NCI-H2029 (cell line): ENCODE data around the gene STPG3.
"Not testable (repeated sequence)": the region's sequence is repeated elsewhere in the genome, so short reads cannot be mapped to it uniquely, and the experiment has no call there.

Experiments
- DNase-seq: peaks from one replicate; lab custom pipeline; 2025; lab: John Stamatoyannopoulos, UW

The STPG3 gene

GRCh38 chr9:137245450-137246421, 5.3 kb upstream of the STPG3 start:
- no peak for DNase-seq

- no peak for DNase-seq
Measured at GRCh38 chr9:137247135-137247915, 3.8 kb upstream of the STPG3 start.

- DNase-seq = no peak
Measured at GRCh38 chr9:137247916-137248175, 3.2 kb upstream of the STPG3 start.

GRCh38 chr9:137250329-137251193, 525 bp upstream of the STPG3 start:
- no peak for DNase-seq

- no peak for DNase-seq
Measured at GRCh38 chr9:137251490-137252268, 593 bp downstream of the STPG3 start.

- DNase-seq = no peak
Measured at GRCh38 chr9:137252555-137253506, 1.7 kb downstream of the STPG3 start.

- DNase-seq = no peak
Measured at GRCh38 chr9:137253717-137254623, 2.9 kb downstream of the STPG3 start.

GRCh38 chr9:137254624-137255447, 3.8 kb downstream of the STPG3 start, which contains the start of gene NELFB:
Gene NELFB, plus strand, starts transcription at chr9:137255327.
- DNase-seq = peak; percentile 76

- DNase-seq = peak; percentile 24
Measured at GRCh38 chr9:137255448-137256114, 4.5 kb downstream of the STPG3 start.

GRCh38 chr9:137256362-137256761, 5.3 kb downstream of the STPG3 start:
- no peak for DNase-seq

- DNase-seq = no peak
Measured at GRCh38 chr9:137256856-137257255, 5.8 kb downstream of the STPG3 start.

GRCh38 chr9:137262173-137262908, 11.3 kb downstream of the STPG3 start:
- DNase-seq = not testable (repeated sequence)

- no peak for DNase-seq
Measured at GRCh38 chr9:137262909-137263285, 11.8 kb downstream of the STPG3 start.

GRCh38 chr9:137263506-137263905, 12.4 kb downstream of the STPG3 start:
- no peak for DNase-seq

GRCh38 chr9:137264067-137264466, 13.0 kb downstream of the STPG3 start:
- no peak for DNase-seq

- no peak for DNase-seq
Measured at GRCh38 chr9:137265496-137266161, 14.5 kb downstream of the STPG3 start.
